ENCODE measurements around the gene RUSF1. TPM values are rescaled to one million over a fixed set of nuclear protein-coding genes. Genes with fewer than 3 reads are reported as not detected.
"Not testable (repeated sequence)": the region's sequence is repeated elsewhere in the genome, so short reads cannot be mapped to it uniquely, and the experiment has no call there.

Gene RUSF1
- total and polyA plus RNA-seq, 4 donors: 21.8 to 73.1 (median 49.5) TPM

GRCh38 chr16:31484048-31484447, 24.1 kb downstream of the RUSF1 start:
- not testable (repeated sequence) for H3K27me3 ChIP-seq (ENCODE audit: control insufficient read depth in 4 of 4, insufficient read depth in 4 of 4, low read length in 3 of 4); H3K27ac ChIP-seq (ENCODE audit: low read depth in 1 of 2, low read length in 2 of 2); H3K36me3 ChIP-seq (ENCODE audit: control insufficient read depth in 4 of 4, insufficient read depth in 3 of 4, low read depth in 1 of 4, low read length in 3 of 4); DNase-seq (ENCODE audit: low spot score); H3K9me3 ChIP-seq (ENCODE audit: control insufficient read depth in 4 of 4, low read length in 3 of 4); H3K4me3 ChIP-seq (ENCODE audit: low read depth in 1 of 3, low read length in 3 of 3); H3K9ac ChIP-seq (ENCODE audit: low read depth in 1 of 2, low read length in 2 of 2)
- peaks cover 3 to 17% (median 11%) of the 10 kb centered on the region in 4 donors for H3K4me1 ChIP-seq (ENCODE audit: control insufficient read depth in 4 of 4, insufficient read depth in 4 of 4, low read length in 3 of 4)
- 95% methylated on average over 4 of the region's 4 CpGs for WGBS

- no peaks in the 10 kb centered on the region for H3K27me3 ChIP-seq (ENCODE audit: control insufficient read depth in 4 of 4, insufficient read depth in 4 of 4, low read length in 3 of 4)
Measured at GRCh38 chr16:31483081-31483480, 25.1 kb downstream of the RUSF1 start, which contains the start of gene SLC5A2. SLC5A2 (plus strand) TSS chr16:31483123; CDS start chr16:31483137, 14 bp downstream.

More at GRCh38 chr16:31483081-31483480, 25.1 kb downstream of the RUSF1 start, which contains the start of gene SLC5A2:
- WGBS: 99% methylated on average over 4 of the region's 4 CpGs
- H3K36me3 ChIP-seq (ENCODE audit: control insufficient read depth in 4 of 4, insufficient read depth in 3 of 4, low read depth in 1 of 4, low read length in 3 of 4): no peaks in the 10 kb centered on the region
- H3K27ac ChIP-seq (ENCODE audit: low read depth in 1 of 2, low read length in 2 of 2): no peak within 1 kb of the TSS
- H3K4me1 ChIP-seq (ENCODE audit: control insufficient read depth in 4 of 4, insufficient read depth in 4 of 4, low read length in 3 of 4): peaks cover 2 to 14% (median 9%) of the 10 kb centered on the region in 4 donors
- no peak for DNase-seq (ENCODE audit: low spot score)
- H3K4me3 ChIP-seq (ENCODE audit: low read depth in 1 of 3, low read length in 3 of 3): no peak within 1 kb of the TSS
- H3K9me3 ChIP-seq (ENCODE audit: control insufficient read depth in 4 of 4, low read length in 3 of 4): no peaks in the 10 kb centered on the region
- TF ChIP-seq JUND (IDR thresholded peaks at IDR 0.05) (no peak), FOXA2 (IDR thresholded peaks at IDR 0.05) (no peak), GABPA (IDR thresholded peaks at IDR 0.05 in 1 of 2, conservative IDR thresholded peaks at IDR 0.05 in 1 of 2) (no peak), HNF4A (conservative IDR thresholded peaks at IDR 0.05) (no peak), REST (IDR thresholded peaks at IDR 0.05) (no peak), ATF3 (IDR thresholded peaks at IDR 0.05) (no peak), EGR1 (IDR thresholded peaks at IDR 0.05; ENCODE audit: low read depth in 2 of 2) (no peak), CTCF (IDR thresholded peaks at IDR 0.05; ENCODE audit: low read depth, low read length, missing input control) (no peak), NR2F2 (IDR thresholded peaks at IDR 0.05) (no peak), HNF4G (IDR thresholded peaks at IDR 0.05) (no peak), RXRA (IDR thresholded peaks at IDR 0.05) (no peak), RAD21 (IDR thresholded peaks at IDR 0.05) (no peak), MAX (IDR thresholded peaks at IDR 0.05) (no peak), ZBTB33 (IDR thresholded peaks at IDR 0.05) (no peak), FOXA1 (IDR thresholded peaks at IDR 0.05) (no peak), SP1 (IDR thresholded peaks at IDR 0.05) (no peak), TAF1 (conservative IDR thresholded peaks at IDR 0.05) (no peak), YY1 (IDR thresholded peaks at IDR 0.05) (no peak)
- no peak within 1 kb of the TSS for H3K9ac ChIP-seq (ENCODE audit: low read depth in 1 of 2, low read length in 2 of 2)

All from liver (tissue), 9 donors.